ENCODE measurements around the gene ARL8A.
A peak's percentile ranks its signal among the peaks of the same experiment; 100 is the strongest.

Gene ARL8A

GRCh38 chr1:202155478-202156021 lies 11.0 kb upstream of the ARL8A start:
- peaks cover 10% of the 10 kb centered on the region; the same call in 1 of the 2 replicates for H3K36me3 ChIP-seq (replicated peaks; ENCODE audit: insufficient read depth, low read length)
- no peak for DNase-seq
- H2AFZ ChIP-seq (ENCODE audit: low read length) = no peak overlapping the region
- H3K4me1 ChIP-seq (ENCODE audit: low read length) = peaks cover 9% of the 10 kb centered on the region
- H3F3A ChIP-seq (ENCODE audit: insufficient read depth, low read length) = 0 out of 2 replicates have a peak, but pooled peaks cover 3% of the 10 kb centered on the region
- H3K9me3 ChIP-seq (replicated peaks; ENCODE audit: insufficient read depth, low read length) = no peaks in the 10 kb centered on the region
- no peak overlapping the region for H3K4me3 ChIP-seq (ENCODE audit: low read length)
- no peak overlapping the region for H3K4me2 ChIP-seq (ENCODE audit: low read depth, low read length)
- H3K79me2 ChIP-seq (ENCODE audit: low read length) = peaks cover 45% of the 10 kb centered on the region
- H3K27ac ChIP-seq (ENCODE audit: low read length) = no peak overlapping the region
- no peak for TF ChIP-seq EZH2 (optimal IDR thresholded peaks at IDR 0.05; ENCODE audit: low read depth, low read length)
- TF ChIP-seq CTCF (IDR thresholded peaks at IDR 0.05; ENCODE audit: low read length) = no peak
- TF ChIP-seq EZH2phosphoT487 (IDR thresholded peaks at IDR 0.05; ENCODE audit: low read length) = no peak
- H3K9me2 ChIP-seq (replicated peaks; ENCODE audit: insufficient read depth, low read length) = no peaks in the 10 kb centered on the region
- no peaks in the 10 kb centered on the region for H4K20me1 ChIP-seq (ENCODE audit: insufficient read depth, low read length)
- no peak overlapping the region for H3K9ac ChIP-seq (ENCODE audit: low read length)
- H3K27me3 ChIP-seq (replicated peaks; ENCODE audit: insufficient read depth, low read length) = no peaks in the 10 kb centered on the region

GRCh38 chr1:202154766-202155477 lies 10.4 kb upstream of the ARL8A start:
- Histone ChIP-seq H3K36me3 (replicated peaks; ENCODE audit: insufficient read depth, low read length) (peaks cover 10% of the 10 kb centered on the region; the same call in 1 of the 2 replicates), H3K27ac (ENCODE audit: low read length) (no peak overlapping the region), H2AFZ (ENCODE audit: low read length) (no peak overlapping the region), H3K4me1 (ENCODE audit: low read length) (peaks cover 9% of the 10 kb centered on the region), H3K9me3 (replicated peaks; ENCODE audit: insufficient read depth, low read length) (no peaks in the 10 kb centered on the region), H4K20me1 (ENCODE audit: insufficient read depth, low read length) (no peaks in the 10 kb centered on the region), H3F3A (ENCODE audit: insufficient read depth, low read length) (0 out of 2 replicates have a peak, but pooled peaks cover 3% of the 10 kb centered on the region), H3K4me2 (ENCODE audit: low read depth, low read length) (no peak overlapping the region), H3K9ac (ENCODE audit: low read length) (no peak overlapping the region), H3K27me3 (replicated peaks; ENCODE audit: insufficient read depth, low read length) (no peaks in the 10 kb centered on the region), H3K79me2 (ENCODE audit: low read length) (peaks cover 39% of the 10 kb centered on the region), H3K4me3 (ENCODE audit: low read length) (no peak overlapping the region), H3K9me2 (replicated peaks; ENCODE audit: insufficient read depth, low read length) (no peaks in the 10 kb centered on the region)
- peak; percentile 57 for TF ChIP-seq CTCF (IDR thresholded peaks at IDR 0.05; ENCODE audit: low read length)
- TF ChIP-seq EZH2phosphoT487 (IDR thresholded peaks at IDR 0.05; ENCODE audit: low read length) = no peak
- DNase-seq = peak; percentile 46

GRCh38 chr1:202154148-202154765 lies 9.7 kb upstream of the ARL8A start:
- H3K4me1 ChIP-seq (ENCODE audit: low read length) = peaks cover 8% of the 10 kb centered on the region
- no peak for DNase-seq
- TF ChIP-seq EZH2phosphoT487 (IDR thresholded peaks at IDR 0.05; ENCODE audit: low read length) = no peak
- no peak for TF ChIP-seq CTCF (IDR thresholded peaks at IDR 0.05; ENCODE audit: low read length)
- no peak for TF ChIP-seq EZH2 (optimal IDR thresholded peaks at IDR 0.05; ENCODE audit: low read depth, low read length)
- H3K79me2 ChIP-seq (ENCODE audit: low read length) = peaks cover 32% of the 10 kb centered on the region
- peaks cover 10% of the 10 kb centered on the region; the same call in 1 of the 2 replicates for H3K36me3 ChIP-seq (replicated peaks; ENCODE audit: insufficient read depth, low read length)
- H3K27ac ChIP-seq (ENCODE audit: low read length) = no peak overlapping the region
- H3K4me2 ChIP-seq (ENCODE audit: low read depth, low read length) = no peak overlapping the region
- H3K27me3 ChIP-seq (replicated peaks; ENCODE audit: insufficient read depth, low read length) = no peaks in the 10 kb centered on the region
- H4K20me1 ChIP-seq (ENCODE audit: insufficient read depth, low read length) = no peaks in the 10 kb centered on the region
- no peaks in the 10 kb centered on the region for H3K9me2 ChIP-seq (replicated peaks; ENCODE audit: insufficient read depth, low read length)
- H3K4me3 ChIP-seq (ENCODE audit: low read length) = no peak overlapping the region
- no peaks in the 10 kb centered on the region for H3K9me3 ChIP-seq (replicated peaks; ENCODE audit: insufficient read depth, low read length)
- no peak overlapping the region for H3K9ac ChIP-seq (ENCODE audit: low read length)
- no peak overlapping the region for H2AFZ ChIP-seq (ENCODE audit: low read length)
- 0 out of 2 replicates have a peak, but pooled peaks cover 3% of the 10 kb centered on the region for H3F3A ChIP-seq (ENCODE audit: insufficient read depth, low read length)
